Measurements from ENCODE around the gene TBCD. TPM values are rescaled to one million over a fixed set of nuclear protein-coding genes. Genes with fewer than 3 reads are reported as not detected.
"Not testable (repeated sequence)": the region's sequence is repeated elsewhere in the genome, so short reads cannot be mapped to it uniquely, and the experiment has no call there.

The TBCD gene
- total RNA-seq, 6 experiments from 2014 or later: 47.3 to 67.6 (median 62.5) TPM

DNA sequence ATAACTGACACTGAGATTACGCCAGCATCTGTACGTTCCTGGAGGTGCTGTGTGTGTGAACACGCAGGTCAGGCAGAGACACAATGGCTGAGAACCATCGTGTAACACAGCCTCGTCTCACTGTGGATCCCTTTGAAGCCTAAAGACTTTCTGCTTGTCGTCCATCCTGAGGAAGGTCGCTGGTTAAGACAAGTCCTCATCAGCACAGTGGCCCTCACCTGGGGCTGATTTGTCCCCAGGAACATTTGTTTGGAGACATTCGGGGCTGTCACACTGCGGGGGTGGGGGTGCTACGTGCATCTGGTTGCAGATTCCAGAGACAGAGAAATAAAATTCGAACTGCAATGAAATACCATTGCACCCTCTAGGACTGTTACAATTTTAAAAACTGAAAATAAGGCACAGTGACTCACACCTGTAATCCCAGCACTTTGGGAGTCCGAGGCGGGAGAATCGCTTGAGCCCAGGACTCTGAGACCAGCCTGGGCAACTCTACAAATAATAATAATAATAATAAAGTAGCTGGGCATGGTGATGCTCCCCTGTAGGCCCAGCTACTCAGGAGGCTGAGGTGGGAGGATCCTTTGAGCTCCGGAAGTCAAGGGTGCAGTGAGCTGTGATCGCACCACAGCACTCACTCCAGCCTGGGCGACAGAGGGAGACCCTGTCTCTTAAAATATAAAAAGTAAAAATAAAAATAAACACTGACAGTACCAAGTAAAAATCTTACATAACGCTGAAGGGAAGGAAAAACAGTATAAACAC is 215.6 kb downstream of the TBCD start:
- H3K27me3 Mint-ChIP-seq (ENCODE audit: insufficient read depth): peaks cover 4% of the 10 kb centered on the region
- DNase-seq: no peak
- no peak overlapping the region for H3K4me3 Mint-ChIP-seq
- H3K27ac Mint-ChIP-seq: no peak overlapping the region
- TF ChIP-seq, protein P1, sequence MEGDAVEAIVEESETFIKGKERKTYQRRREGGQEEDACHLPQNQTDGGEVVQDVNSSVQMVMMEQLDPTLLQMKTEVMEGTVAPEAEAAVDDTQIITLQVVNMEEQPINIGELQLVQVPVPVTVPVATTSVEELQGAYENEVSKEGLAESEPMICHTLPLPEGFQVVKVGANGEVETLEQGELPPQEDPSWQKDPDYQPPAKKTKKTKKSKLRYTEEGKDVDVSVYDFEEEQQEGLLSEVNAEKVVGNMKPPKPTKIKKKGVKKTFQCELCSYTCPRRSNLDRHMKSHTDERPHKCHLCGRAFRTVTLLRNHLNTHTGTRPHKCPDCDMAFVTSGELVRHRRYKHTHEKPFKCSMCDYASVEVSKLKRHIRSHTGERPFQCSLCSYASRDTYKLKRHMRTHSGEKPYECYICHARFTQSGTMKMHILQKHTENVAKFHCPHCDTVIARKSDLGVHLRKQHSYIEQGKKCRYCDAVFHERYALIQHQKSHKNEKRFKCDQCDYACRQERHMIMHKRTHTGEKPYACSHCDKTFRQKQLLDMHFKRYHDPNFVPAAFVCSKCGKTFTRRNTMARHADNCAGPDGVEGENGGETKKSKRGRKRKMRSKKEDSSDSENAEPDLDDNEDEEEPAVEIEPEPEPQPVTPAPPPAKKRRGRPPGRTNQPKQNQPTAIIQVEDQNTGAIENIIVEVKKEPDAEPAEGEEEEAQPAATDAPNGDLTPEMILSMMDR (IDR thresholded peaks at IDR 0.05): no peak
- peaks cover 5% of the 10 kb centered on the region; the same call in 1 of the 2 replicates for H3K36me3 Mint-ChIP-seq (ENCODE audit: low read depth)
- H3K9me3 Mint-ChIP-seq: no peaks in the 10 kb centered on the region; the same call in 1 of the 2 replicates
- H3K4me1 Mint-ChIP-seq (ENCODE audit: low read depth): peaks cover 13% of the 10 kb centered on the region

DNA sequence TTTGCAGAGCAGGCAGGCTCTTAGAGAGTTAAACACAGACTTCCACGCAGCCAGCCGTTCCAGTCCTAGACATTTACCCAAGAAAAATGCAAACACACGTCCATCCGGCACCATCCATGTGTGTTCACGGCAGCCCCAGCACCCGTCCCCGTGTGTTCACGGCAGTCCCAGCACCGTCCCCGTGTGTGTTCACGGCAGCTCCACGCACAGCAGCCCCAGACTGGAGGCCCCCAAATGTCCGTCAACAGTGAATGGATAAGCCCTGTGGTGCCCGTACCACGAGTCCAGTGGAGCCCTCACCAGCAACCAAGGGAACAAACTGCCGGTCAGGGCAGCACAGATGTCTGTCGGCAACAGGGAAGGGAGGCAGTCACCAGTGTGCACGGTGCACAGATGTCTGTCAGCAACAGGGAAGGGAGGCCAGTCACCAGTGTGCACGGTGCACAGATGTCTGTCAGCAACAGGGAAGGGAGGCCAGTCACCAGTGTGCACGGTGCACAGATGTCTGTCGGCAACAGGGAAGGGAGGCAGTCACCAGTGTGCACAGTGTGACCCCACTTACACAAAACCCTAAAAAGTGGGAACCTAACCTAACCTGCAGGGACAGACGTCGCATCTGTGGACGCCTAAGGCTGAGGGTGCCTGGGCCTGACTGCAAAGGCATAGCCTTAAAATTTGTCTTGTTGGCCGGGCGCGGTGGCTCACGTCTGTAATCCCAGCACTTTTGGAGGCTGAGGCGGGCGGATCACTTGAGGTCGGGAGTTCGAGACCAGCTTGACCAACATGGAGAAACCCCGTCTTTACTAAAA is 216.4 kb downstream of the TBCD start:
- H3K27me3 Mint-ChIP-seq (ENCODE audit: insufficient read depth); DNase-seq; H3K4me1 Mint-ChIP-seq (ENCODE audit: low read depth); H3K9me3 Mint-ChIP-seq; H3K4me3 Mint-ChIP-seq; H3K36me3 Mint-ChIP-seq (ENCODE audit: low read depth); H3K27ac Mint-ChIP-seq: not testable (repeated sequence)

DNA sequence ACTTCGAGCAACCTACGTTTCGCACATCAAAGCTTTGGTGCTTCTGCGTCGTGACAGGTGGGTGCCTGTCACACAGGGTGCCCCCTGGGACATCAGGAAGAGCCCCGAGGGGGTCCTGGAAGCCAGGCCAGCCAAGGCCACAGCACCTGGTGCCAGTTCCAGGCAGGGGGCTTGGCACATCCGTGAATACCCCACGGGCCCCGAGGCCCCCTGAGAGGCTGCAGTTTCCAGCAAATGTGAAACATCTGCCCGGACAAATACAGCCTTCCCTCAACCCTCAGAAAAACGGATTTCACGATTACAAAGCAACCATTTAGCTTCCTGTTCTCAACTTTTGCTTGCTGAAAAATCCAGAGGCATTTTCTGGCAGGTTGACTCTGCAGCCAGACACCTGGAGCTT is 218.2 kb downstream of the TBCD start:
- TF ChIP-seq, protein P1 (IDR thresholded peaks at IDR 0.05): no peak
- DNase-seq: no peak
- Mint-ChIP-seq H3K9me3 (peaks cover 5% of the 10 kb centered on the region), H3K27me3 (ENCODE audit: insufficient read depth) (peaks cover 4% of the 10 kb centered on the region), H3K27ac (no peak overlapping the region), H3K36me3 (ENCODE audit: low read depth) (peaks cover 5% of the 10 kb centered on the region; the same call in 1 of the 2 replicates), H3K4me3 (no peak overlapping the region), H3K4me1 (ENCODE audit: low read depth) (no peaks in the 10 kb centered on the region)

DNA sequence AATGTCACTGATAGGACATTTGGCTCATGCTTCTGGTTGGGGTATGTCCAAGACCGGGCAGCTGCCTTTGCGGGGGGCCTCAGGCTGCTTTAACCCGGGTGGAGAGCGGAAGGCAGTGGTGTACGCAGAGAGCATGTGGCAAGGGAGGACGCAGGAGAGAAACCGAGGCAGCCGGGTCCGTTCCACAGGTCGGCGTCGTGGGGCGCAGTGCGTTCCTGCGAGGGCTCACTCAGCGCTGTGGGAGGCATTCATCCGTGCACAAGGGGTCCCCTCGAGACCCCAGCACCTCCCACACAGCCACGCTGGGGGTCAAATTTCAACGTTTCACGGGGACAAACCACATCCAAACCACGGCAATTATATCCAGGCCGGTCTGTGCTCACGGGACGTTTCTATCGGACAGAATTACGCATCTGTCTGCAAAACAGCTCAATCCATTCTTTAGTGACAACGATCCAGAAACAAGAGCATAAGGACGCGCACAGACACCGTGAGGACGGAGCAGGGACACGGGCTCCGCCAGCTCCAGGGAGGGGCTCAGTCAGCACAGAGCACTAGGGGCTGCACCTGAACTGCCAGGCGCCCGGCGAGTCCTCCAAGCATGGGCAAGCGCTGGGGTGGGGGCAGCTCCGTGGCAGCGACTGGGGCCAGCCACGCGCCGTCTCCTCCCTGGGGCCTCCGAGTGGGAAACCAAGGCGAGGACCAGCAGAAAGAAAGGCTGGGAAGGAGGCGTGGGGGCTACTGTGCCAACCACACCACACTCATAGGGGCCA is 219.1 kb downstream of the TBCD start:
- DNase-seq: no peak
- TF ChIP-seq, protein P1 (IDR thresholded peaks at IDR 0.05): no peak
- Mint-ChIP-seq H3K36me3 (ENCODE audit: low read depth) (peaks cover 5% of the 10 kb centered on the region; the same call in 1 of the 2 replicates), H3K4me3 (no peak overlapping the region), H3K27me3 (ENCODE audit: insufficient read depth) (peaks cover 4% of the 10 kb centered on the region), H3K27ac (no peak overlapping the region), H3K4me1 (ENCODE audit: low read depth) (no peaks in the 10 kb centered on the region), H3K9me3 (peaks cover 5% of the 10 kb centered on the region)

DNA sequence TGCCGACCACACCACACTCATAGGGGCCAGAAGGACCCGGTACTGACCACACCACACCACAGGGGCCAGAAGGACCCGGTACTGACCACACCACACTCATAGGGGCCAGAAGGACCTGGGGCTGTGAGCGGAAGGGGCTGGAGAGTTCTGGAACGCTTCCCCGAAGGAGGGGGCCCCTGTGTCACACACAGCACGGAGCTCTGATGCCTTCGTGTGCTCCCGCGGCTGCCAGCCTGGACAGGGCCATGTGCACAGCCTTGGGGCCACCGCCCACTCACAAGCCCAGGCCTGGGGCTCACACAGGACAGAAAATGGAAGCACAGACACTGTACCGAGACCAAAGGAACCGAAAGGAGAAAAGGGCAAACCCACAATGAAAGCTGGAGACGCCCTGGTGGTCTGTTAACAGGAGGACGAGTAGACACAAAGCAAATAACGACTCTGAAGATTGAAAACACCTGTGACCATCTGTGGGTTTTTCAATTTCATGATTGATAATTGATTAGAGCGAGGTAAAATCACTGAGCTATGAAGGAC is 221.0 kb downstream of the TBCD start:
- TF ChIP-seq, protein P1 (IDR thresholded peaks at IDR 0.05): no peak
- Mint-ChIP-seq H3K9me3 (peaks cover 5% of the 10 kb centered on the region), H3K4me3 (no peak overlapping the region), H3K27ac (no peak overlapping the region), H3K36me3 (ENCODE audit: low read depth) (peaks cover 5% of the 10 kb centered on the region; the same call in 1 of the 2 replicates), H3K4me1 (ENCODE audit: low read depth) (no peaks in the 10 kb centered on the region), H3K27me3 (ENCODE audit: insufficient read depth) (peaks cover 2% of the 10 kb centered on the region)
- DNase-seq: no peak

All from HFFc6 (cell line).